Tibial nerve (tissue), 4 donors: Measurements from ENCODE around the gene SHC2. TPM values are rescaled to one million over a fixed set of nuclear protein-coding genes. Genes with fewer than 3 reads are reported as not detected.

ENCODE experiments used
- DNase-seq, 2 donors: peaks; one replicate each; pipeline ENCODE4 v3.0.0-alpha.2; 2019; ENCODE audit warnings: low spot score in 2 of 2
- H3K27ac ChIP-seq, 4 donors: fragments of 200-600 bp; sonication (generic) in 3 of 4; one replicate each; pipeline ENCODE4 v1.5.1; 2017 to 2019; ENCODE audit warnings: mild to moderate bottlenecking in 1 of 4
- H3K27me3 ChIP-seq, 2 donors: fragments of 200-600 bp; sonication (generic) in 1 of 2; one replicate each; pipeline versions ENCODE4 v1.5.1 to v1.6.0; 2017 to 2019
- H3K36me3 ChIP-seq, 3 donors: fragments of 200-600 bp; sonication (generic); one replicate each; pipeline ENCODE4 v1.5.1; 2018 to 2019
- H3K4me1 ChIP-seq, 4 donors: fragments of 200-600 bp; sonication (generic) in 3 of 4; one replicate each; pipeline ENCODE4 v1.5.1; 2017 to 2019
- H3K4me3 ChIP-seq, 4 donors: fragments of 200-600 bp; sonication (generic) in 3 of 4; one replicate each; pipeline ENCODE4 v1.5.1; 2017 to 2019; ENCODE audit warnings: mild to moderate bottlenecking in 1 of 4, moderate library complexity in 1 of 4
- H3K9me3 ChIP-seq, 4 donors: fragments of 200-600 bp; sonication (generic) in 3 of 4; one replicate each; pipeline ENCODE4 v1.5.1; 2017 to 2019
- CTCF ChIP-seq, 5 experiments: fragments of 200-600 bp in 3 of 5; fragments of 450-650 bp in 2 of 5; sonication (generic) in 3 of 5; IDR thresholded peaks; one replicate each; pipeline ENCODE4 v1.5.1; 2016 to 2019; ENCODE audit warnings: antibody characterized with exemption in 5 of 5, mild to moderate bottlenecking in 3 of 5, moderate library complexity in 2 of 5
- EP300 ChIP-seq, 2 donors: sonication (generic); formaldehyde crosslinking; IDR thresholded peaks; one replicate each; pipeline ENCODE4 v1.6.1; 2017; ENCODE audit warnings: antibody characterized with exemption in 2 of 2, mild to moderate bottlenecking in 1 of 2
- POLR2A ChIP-seq, 2 donors: fragments of 450-650 bp; IDR thresholded peaks; one replicate each; pipeline ENCODE4 v1.6.1; 2017; ENCODE audit warnings: antibody characterized with exemption in 2 of 2, mild to moderate bottlenecking in 2 of 2, moderate library complexity in 2 of 2
- WGBS, 2 donors: methylation state at CpG; one replicate each; pipeline ENCODE4 v1.1.5; 2018; 5-methylcytosine and 5-hydroxymethylcytosine counted together
- total RNA-seq, 4 donors: library from RNA; depleted of rRNA; stranded (reverse); fragments of >200 nt; gene quantifications; one replicate each; pipeline ENCODE4 v1.1.0, GENCODE V29; 2016

The SHC2 gene
- total RNA-seq, 4 donors from 2014 or later: 13.5 to 41.1 (median 22.9) TPM

GRCh38 chr19:504616-505015 is 43.8 kb upstream of the SHC2 start:
- no peaks in the 10 kb centered on the region for H3K9me3 ChIP-seq
- no peak overlapping the region for H3K4me3 ChIP-seq
- WGBS, 2 donors: 90 to 91% methylated on average over 14 of the region's 14 CpGs
- no peak for DNase-seq
- peaks cover 0 to 7% (median 0%) of the 10 kb centered on the region in 3 donors for H3K36me3 ChIP-seq
- no peak overlapping the region for H3K27ac ChIP-seq
- H3K27me3 ChIP-seq: no peaks in the 10 kb centered on the region
- H3K4me1 ChIP-seq: peaks cover 0 to 21% (median 13%) of the 10 kb centered on the region in 4 donors
- TF ChIP-seq CTCF (IDR thresholded peaks at IDR 0.05) (no peak), EP300 (IDR thresholded peaks at IDR 0.05) (no peak), POLR2A (IDR thresholded peaks at IDR 0.05) (no peak)

- Histone ChIP-seq H3K36me3 (no peaks in the 10 kb centered on the region), H3K9me3 (no peaks in the 10 kb centered on the region), H3K4me1 (peaks cover 0 to 21% (median 5%) of the 10 kb centered on the region in 4 donors), H3K27ac (no peak overlapping the region), H3K27me3 (peaks cover 0 to 24% of the 10 kb centered on the region in 2 donors), H3K4me3 (no peak overlapping the region)
- no peak for DNase-seq
- TF ChIP-seq POLR2A (IDR thresholded peaks at IDR 0.05): no peak
- no peak for TF ChIP-seq EP300 (IDR thresholded peaks at IDR 0.05)
- no peak for TF ChIP-seq CTCF (IDR thresholded peaks at IDR 0.05)
- WGBS, 2 donors: 81 to 85% methylated on average over 17 of the region's 17 CpGs
Measured at GRCh38 chr19:501646-502045, 40.8 kb upstream of the SHC2 start.

DNA sequence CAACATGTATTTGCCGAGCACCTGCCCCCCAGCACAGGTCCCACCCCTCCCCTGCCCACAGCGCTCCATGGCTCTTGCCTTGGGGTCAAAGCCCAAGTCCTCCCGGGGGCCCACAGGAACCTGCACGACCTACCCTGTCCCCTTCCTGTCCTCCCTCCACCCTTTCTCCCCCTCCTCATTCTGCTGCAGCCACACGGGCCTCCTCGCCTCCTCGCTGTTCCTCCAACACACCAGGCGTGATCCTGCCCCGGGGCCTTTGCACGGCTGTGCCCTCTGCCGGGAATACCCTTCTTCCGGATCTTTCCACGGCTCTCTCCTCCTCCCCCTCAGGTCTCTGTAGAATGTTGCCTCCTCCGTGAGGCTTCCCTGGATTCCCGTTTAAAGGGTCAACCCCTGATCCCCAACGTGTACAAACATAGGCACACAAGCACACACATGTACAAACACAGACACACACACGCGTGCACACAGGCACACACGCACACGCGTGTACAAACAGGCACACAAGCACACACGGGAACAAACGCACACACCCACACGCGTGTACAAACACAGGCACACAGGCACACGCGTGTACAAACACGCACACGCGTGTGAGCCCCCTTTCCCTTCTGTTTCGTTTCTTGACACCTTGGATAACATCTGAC is 38.3 kb upstream of the SHC2 start:
- Histone ChIP-seq H3K4me3 (no peak overlapping the region), H3K27me3 (peaks cover 0 to 48% of the 10 kb centered on the region in 2 donors), H3K27ac (no peak overlapping the region), H3K9me3 (no peaks in the 10 kb centered on the region), H3K36me3 (no peaks in the 10 kb centered on the region), H3K4me1 (peaks cover 0 to 26% (median 2%) of the 10 kb centered on the region in 4 donors)
- 76 to 78% methylated on average over 31 of the region's 31 CpGs for WGBS, 2 donors
- no peak for DNase-seq
- no peak for TF ChIP-seq EP300 (IDR thresholded peaks at IDR 0.05)
- TF ChIP-seq CTCF (IDR thresholded peaks at IDR 0.05): no peak
- no peak for TF ChIP-seq POLR2A (IDR thresholded peaks at IDR 0.05)

DNA sequence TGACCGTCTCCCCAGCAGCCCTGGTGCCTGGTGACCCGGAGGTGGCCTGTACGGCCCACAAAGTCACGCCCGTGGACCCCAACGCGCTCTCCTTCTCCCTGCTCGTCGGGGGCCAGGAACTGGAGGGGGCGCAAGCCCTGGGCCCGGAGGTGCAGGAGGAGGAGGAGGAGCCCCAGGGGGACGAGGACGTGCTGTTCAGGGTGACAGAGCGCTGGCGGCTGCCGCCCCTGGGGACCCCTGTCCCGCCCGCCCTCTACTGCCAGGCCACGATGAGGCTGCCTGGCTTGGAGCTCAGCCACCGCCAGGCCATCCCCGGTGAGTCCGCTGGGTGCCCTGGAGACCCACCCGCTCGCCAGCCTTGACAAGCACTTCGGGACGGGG is 37.7 kb upstream of the SHC2 start:
- WGBS, 2 donors: 22 to 24% methylated on average over 15 to 26 of the region's 26 CpGs
- Histone ChIP-seq H3K9me3 (no peaks in the 10 kb centered on the region), H3K4me1 (peaks cover 0 to 26% (median 2%) of the 10 kb centered on the region in 4 donors), H3K27ac (no peak overlapping the region), H3K27me3 (peaks cover 0 to 54% of the 10 kb centered on the region in 2 donors), H3K4me3 (no peak overlapping the region), H3K36me3 (no peaks in the 10 kb centered on the region)
- TF ChIP-seq POLR2A (IDR thresholded peaks at IDR 0.05) (no peak), CTCF (IDR thresholded peaks at IDR 0.05) (no peak), EP300 (IDR thresholded peaks at IDR 0.05) (no peak)
- no peak for DNase-seq

GRCh38 chr19:497869-498510 is 37.2 kb upstream of the SHC2 start:
- no peak overlapping the region for H3K27ac ChIP-seq
- TF ChIP-seq EP300 (IDR thresholded peaks at IDR 0.05) (no peak), CTCF (IDR thresholded peaks at IDR 0.05) (no peak), POLR2A (IDR thresholded peaks at IDR 0.05) (no peak)
- peaks cover 0 to 54% of the 10 kb centered on the region in 2 donors for H3K27me3 ChIP-seq
- DNase-seq: no peak
- no peaks in the 10 kb centered on the region for H3K36me3 ChIP-seq
- no peaks in the 10 kb centered on the region for H3K9me3 ChIP-seq
- 9 to 14% methylated on average over 27 to 30 of the region's 50 CpGs for WGBS, 2 donors
- no peak overlapping the region for H3K4me3 ChIP-seq
- peaks cover 0 to 26% (median 2%) of the 10 kb centered on the region in 4 donors for H3K4me1 ChIP-seq
